ENCODE data around the gene CCDC120. TPM values are rescaled to one million over a fixed set of nuclear protein-coding genes. Genes with fewer than 3 reads are reported as not detected.
A peak's percentile ranks its signal among the peaks of the same experiment; 100 is the strongest.

The CCDC120 gene, protein sequence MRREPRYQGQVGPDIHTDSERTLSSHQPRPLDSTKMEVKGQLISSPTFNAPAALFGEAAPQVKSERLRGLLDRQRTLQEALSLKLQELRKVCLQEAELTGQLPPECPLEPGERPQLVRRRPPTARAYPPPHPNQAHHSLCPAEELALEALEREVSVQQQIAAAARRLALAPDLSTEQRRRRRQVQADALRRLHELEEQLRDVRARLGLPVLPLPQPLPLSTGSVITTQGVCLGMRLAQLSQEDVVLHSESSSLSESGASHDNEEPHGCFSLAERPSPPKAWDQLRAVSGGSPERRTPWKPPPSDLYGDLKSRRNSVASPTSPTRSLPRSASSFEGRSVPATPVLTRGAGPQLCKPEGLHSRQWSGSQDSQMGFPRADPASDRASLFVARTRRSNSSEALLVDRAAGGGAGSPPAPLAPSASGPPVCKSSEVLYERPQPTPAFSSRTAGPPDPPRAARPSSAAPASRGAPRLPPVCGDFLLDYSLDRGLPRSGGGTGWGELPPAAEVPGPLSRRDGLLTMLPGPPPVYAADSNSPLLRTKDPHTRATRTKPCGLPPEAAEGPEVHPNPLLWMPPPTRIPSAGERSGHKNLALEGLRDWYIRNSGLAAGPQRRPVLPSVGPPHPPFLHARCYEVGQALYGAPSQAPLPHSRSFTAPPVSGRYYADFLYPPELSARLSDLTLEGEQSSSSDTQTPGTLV
- total RNA-seq (10 to 100 TPM in 2 of 5 donors, 1 to 10 TPM in 3; 2.3 to 25.4 (median 6.1) TPM), polyA plus RNA-seq (1 to 10 TPM; 3.8 to 7.3 (median 4.0) TPM)
- long read RNA-seq, donor 1, partial matches to known transcripts, result 0 of 2 reads
- long read RNA-seq, donor 1, other reads (novel, unspliced or antisense), result 0 of 2 reads
- long read RNA-seq, donor 2, transcript CCDC120-208 (1 exons, 2,953 nt), result major isoform, 6 of 11 reads
- long read RNA-seq, donor 2, partial matches to known transcripts, result 5 of 11 reads
- long read RNA-seq, donor 2, other reads (novel, unspliced or antisense), result 0 of 11 reads
- long read RNA-seq, donor 3, partial matches to known transcripts, result 0 of 1 reads
- long read RNA-seq, donor 3, other reads (novel, unspliced or antisense), result 0 of 1 reads
- long read RNA-seq, donor 4, result 0 reads
- long read RNA-seq, donor 5, partial matches to known transcripts, result 0 of 3 reads
- long read RNA-seq, donor 5, other reads (novel, unspliced or antisense), result 0 of 3 reads
- long read RNA-seq, donor 6, transcript CCDC120-208 (1 exons, 2,953 nt), result major isoform, 9 of 9 reads
- long read RNA-seq, donor 6, partial matches to known transcripts, result 0 of 9 reads
- long read RNA-seq, donor 6, other reads (novel, unspliced or antisense), result 0 of 9 reads
- long read RNA-seq, donor 7, partial matches to known transcripts, result 0 of 2 reads
- long read RNA-seq, donor 7, other reads (novel, unspliced or antisense), result 0 of 2 reads
- long read RNA-seq, donor 8, transcript CCDC120-208 (1 exons, 2,953 nt), result major isoform, 6 of 12 reads
- long read RNA-seq, donor 8, partial matches to known transcripts, result 6 of 12 reads
- long read RNA-seq, donor 8, other reads (novel, unspliced or antisense), result 0 of 12 reads
- long read RNA-seq, donor 9, transcript CCDC120-208 (1 exons, 2,953 nt), result major isoform, 5 of 5 reads
- long read RNA-seq, donor 9, partial matches to known transcripts, result 0 of 5 reads
- long read RNA-seq, donor 9, other reads (novel, unspliced or antisense), result 0 of 5 reads
- long read RNA-seq, donor 10, partial matches to known transcripts, result 0 of 4 reads
- long read RNA-seq, donor 10, other reads (novel, unspliced or antisense), result 0 of 4 reads

DNA sequence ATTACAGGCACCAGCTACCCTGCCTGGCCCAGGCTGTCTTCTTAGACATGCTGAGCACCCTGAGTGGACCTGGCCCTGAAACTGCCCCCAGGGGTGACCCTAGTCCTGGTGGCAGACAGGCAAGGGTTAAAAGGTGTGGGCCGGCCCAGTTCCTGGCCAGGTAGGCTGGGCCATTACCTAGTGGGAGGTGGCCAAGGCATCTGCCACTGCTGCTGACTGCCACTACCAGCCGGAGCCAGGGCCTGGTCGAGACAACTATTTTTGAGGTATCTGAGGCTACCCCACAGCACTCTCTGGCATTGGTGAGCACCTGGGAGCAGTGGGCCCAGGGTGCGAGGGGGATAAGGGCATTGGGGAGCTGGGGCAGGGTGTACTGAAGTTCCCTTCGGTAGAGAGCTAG is at the start of gene CCDC120:
Gene CCDC120, plus strand, starts transcription at position 206 of the 400 bp plus-strand sequence. CDS start 3,043 bp downstream, outside the sequence.
- peak; percentile 60 to 74 for DNase-seq
- intact Hi-C loops (cut with DNase I; ENCODE audit: low total_unique reads), result no loop called here
- Histone ChIP-seq H3K27ac (peak within 1 kb of the TSS; percentile 68 to 84 (median 77)), H3K9me3 (no peaks in the 10 kb centered on the region), H3K4me3 (peak within 1 kb of the TSS; percentile 34 to 52 (median 40)), H3K4me1 (peaks cover 0 to 5% (median 0%) of the 10 kb centered on the region in 4 donors), H3K27me3 (peaks cover 0 to 5% (median 0%) of the 10 kb centered on the region in 3 donors), H3K36me3 (peaks cover 0 to 22% (median 17%) of the 10 kb centered on the region in 4 donors)
- TF ChIP-seq, protein P1, sequence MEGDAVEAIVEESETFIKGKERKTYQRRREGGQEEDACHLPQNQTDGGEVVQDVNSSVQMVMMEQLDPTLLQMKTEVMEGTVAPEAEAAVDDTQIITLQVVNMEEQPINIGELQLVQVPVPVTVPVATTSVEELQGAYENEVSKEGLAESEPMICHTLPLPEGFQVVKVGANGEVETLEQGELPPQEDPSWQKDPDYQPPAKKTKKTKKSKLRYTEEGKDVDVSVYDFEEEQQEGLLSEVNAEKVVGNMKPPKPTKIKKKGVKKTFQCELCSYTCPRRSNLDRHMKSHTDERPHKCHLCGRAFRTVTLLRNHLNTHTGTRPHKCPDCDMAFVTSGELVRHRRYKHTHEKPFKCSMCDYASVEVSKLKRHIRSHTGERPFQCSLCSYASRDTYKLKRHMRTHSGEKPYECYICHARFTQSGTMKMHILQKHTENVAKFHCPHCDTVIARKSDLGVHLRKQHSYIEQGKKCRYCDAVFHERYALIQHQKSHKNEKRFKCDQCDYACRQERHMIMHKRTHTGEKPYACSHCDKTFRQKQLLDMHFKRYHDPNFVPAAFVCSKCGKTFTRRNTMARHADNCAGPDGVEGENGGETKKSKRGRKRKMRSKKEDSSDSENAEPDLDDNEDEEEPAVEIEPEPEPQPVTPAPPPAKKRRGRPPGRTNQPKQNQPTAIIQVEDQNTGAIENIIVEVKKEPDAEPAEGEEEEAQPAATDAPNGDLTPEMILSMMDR (IDR thresholded peaks at IDR 0.05), result no peak
- TF ChIP-seq POLR2AphosphoS5 (IDR thresholded peaks at IDR 0.05), result peak in 2 of 3 donors; percentile 17 to 48
- WGBS, 5 donors, result 15 to 49% (median 45%) methylated on average over 3 to 5 of the region's 5 CpGs

DNA sequence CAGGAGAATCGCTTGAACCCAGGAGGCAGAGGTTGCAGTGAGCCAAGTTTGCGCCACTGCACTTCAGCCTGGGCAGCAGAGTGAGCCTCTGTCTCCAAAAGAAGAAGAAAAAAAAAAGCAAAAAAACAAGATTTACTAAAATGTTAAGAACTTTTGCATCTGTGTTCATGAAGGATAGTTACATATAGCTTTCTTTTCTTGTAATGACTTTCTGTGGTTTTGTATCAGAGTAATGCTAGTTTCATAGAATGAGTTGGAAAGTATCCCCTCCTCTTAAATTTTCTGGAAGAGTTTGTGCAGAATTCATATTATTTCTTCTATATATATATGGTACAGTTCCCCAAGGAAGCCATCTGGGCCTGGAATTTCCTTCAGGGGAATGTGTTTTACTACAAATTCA is 39.7 kb upstream of the CCDC120 start:
- Histone ChIP-seq H3K27ac (no peak overlapping the region), H3K36me3 (no peaks in the 10 kb centered on the region), H3K9me3 (no peaks in the 10 kb centered on the region), H3K4me1 (no peaks in the 10 kb centered on the region), H3K4me3 (no peak overlapping the region), H3K27me3 (no peaks in the 10 kb centered on the region)
- TF ChIP-seq POLR2A (IDR thresholded peaks at IDR 0.05) (no peak), POLR2AphosphoS5 (IDR thresholded peaks at IDR 0.05) (no peak), EP300 (IDR thresholded peaks at IDR 0.05) (no peak)
- TF ChIP-seq, protein P1 (IDR thresholded peaks at IDR 0.05), result no peak
- no peak for DNase-seq
- intact Hi-C loops (cut with DNase I; ENCODE audit: low total_unique reads), result no loop called here
- 78 to 91% (median 81%) methylated on average over 2 of the region's 2 CpGs for WGBS, 5 donors

DNA sequence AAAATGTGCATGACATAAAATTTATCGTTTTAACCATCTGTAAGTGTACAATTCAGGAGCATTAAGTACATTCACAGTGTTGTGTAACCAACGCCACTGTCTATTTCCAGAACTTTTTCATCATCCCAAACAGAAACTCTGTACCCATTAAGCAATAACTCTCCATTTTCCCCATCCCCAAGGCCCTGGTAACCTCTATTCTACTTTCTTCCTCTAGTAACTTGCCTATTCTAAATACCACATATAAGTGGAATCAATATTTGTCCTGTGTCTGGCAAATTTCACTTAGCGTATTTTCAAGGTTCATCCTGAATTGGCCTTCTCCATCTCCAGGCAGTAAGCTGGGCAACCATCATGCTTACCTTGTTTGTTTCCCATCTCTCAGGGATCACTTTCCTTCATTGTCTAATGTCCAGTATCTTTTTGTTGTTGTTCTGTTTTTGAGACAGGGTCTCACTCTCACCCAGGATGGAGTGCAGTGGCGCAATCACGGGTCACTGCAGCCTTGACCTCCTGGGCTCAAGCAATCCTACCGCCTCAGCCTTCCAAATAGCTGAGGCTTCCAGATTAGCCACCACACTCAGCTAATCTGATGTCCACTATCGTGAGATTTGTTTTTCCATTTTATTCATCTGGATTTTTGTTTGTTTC is 39.1 kb upstream of the CCDC120 start:
- TF ChIP-seq POLR2AphosphoS5 (IDR thresholded peaks at IDR 0.05) (no peak), POLR2A (IDR thresholded peaks at IDR 0.05) (no peak), EP300 (IDR thresholded peaks at IDR 0.05) (no peak)
- TF ChIP-seq, protein P1 (IDR thresholded peaks at IDR 0.05), result no peak
- Histone ChIP-seq H3K36me3 (peaks cover 0 to 3% (median 0%) of the 10 kb centered on the region in 4 donors), H3K4me1 (no peaks in the 10 kb centered on the region), H3K27me3 (no peaks in the 10 kb centered on the region), H3K4me3 (no peak overlapping the region), H3K9me3 (peaks cover 0 to under 1% (median 0%) of the 10 kb centered on the region in 4 donors), H3K27ac (no peak overlapping the region)
- intact Hi-C loops (cut with DNase I; ENCODE audit: low total_unique reads), result no loop called here
- DNase-seq, result no peak
- WGBS, 5 donors, result 79 to 87% (median 82%) methylated on average over 7 of the region's 7 CpGs
